ENCODE data around the gene SELENOI. TPM values are rescaled to one million over a fixed set of nuclear protein-coding genes. Genes with fewer than 3 reads are reported as not detected.

Gene SELENOI
- total and polyA plus RNA-seq, 2 of the 4 experiments (the other 2 are of a cell fraction), result 5.1 to 25.1 TPM

GRCh38 chr2:26351375-26352090 lies 5.6 kb downstream of the SELENOI start:
- H2BK15ac ChIP-seq (ENCODE audit: low read depth, low read length), result no peak overlapping the region
- no peak overlapping the region for H3K9ac ChIP-seq (ENCODE audit: low read depth, low read length)
- H3K14ac ChIP-seq (replicated peaks; ENCODE audit: low read depth, low read length), result no peak overlapping the region
- H3K4ac ChIP-seq (ENCODE audit: low read depth, low read length), result no peak overlapping the region
- ChIA-PET POLR2A (ENCODE audit: unreplicated experiment) (no interaction called here), CTCF (no interaction called here)
- peaks cover 7% of the 10 kb centered on the region for H3K4me1 ChIP-seq (ENCODE audit: control insufficient read depth, insufficient read depth, low read length)
- H3K23ac ChIP-seq (ENCODE audit: low read depth, low read length), result no peak overlapping the region
- H2BK5ac ChIP-seq (ENCODE audit: low read depth, low read length, poor library complexity, severe bottlenecking), result no peak overlapping the region
- H4K20me1 ChIP-seq (ENCODE audit: insufficient read depth, low read length), result peaks cover 24% of the 10 kb centered on the region
- no peak overlapping the region for H2AFZ ChIP-seq (replicated peaks; ENCODE audit: low read length, poor library complexity)
- no peak overlapping the region for H4K91ac ChIP-seq (ENCODE audit: insufficient read depth, low read depth, low read length)
- H2AK5ac ChIP-seq (ENCODE audit: low read depth, low read length), result no peak overlapping the region
- H4K8ac ChIP-seq (ENCODE audit: low read depth in 2 of 2, low read length in 2 of 2), result no peak overlapping the region
- WGBS, 2 experiments (ENCODE audit: extremely low coverage in 2 of 2, insufficient read length in 1 of 2), result 93% methylated on average over 6 of the region's 10 CpGs; no CpG with 5 or more reads in 1 of the 2 experiments
- H3K18ac ChIP-seq (ENCODE audit: low read depth, low read length), result no peak overlapping the region
- BruUV-seq (replicated peaks), result no TSS peak
- ATAC-seq (ENCODE audit: low read depth), result no peak
- intact Hi-C loops (cut with micrococcal nuclease), result no loop called here
- H3K27ac ChIP-seq (ENCODE audit: insufficient read depth, low read length), result no peak overlapping the region
- no peaks in the 10 kb centered on the region for H3K9me3 ChIP-seq (ENCODE audit: control insufficient read depth, insufficient read depth, low read length)
- DNase-seq, result no peak
- dilution Hi-C loops (cut with HindIII; ENCODE audit: low sequenced_read_pairs, unreplicated experiment), result no loop called here
- no peak overlapping the region for H4K5ac ChIP-seq (ENCODE audit: low read depth, low read length)
- in situ Hi-C loops (cut with MboI; ENCODE audit: low sequenced_read_pairs), result no loop called here
- no peak overlapping the region for H2AK9ac ChIP-seq (replicated peaks; ENCODE audit: low read depth, low read length, poor library complexity)
- no peak overlapping the region for H2BK20ac ChIP-seq (ENCODE audit: low read depth, low read length)
- TF ChIP-seq MXI1 (IDR thresholded peaks at IDR 0.05; ENCODE audit: borderline replicate concordance, low read depth, low read length), result no peak
- no peak for TF ChIP-seq POLR2A (IDR thresholded peaks at IDR 0.05; ENCODE audit: low read depth, low read length)
- TF ChIP-seq RAD21 (IDR thresholded peaks at IDR 0.05; ENCODE audit: low read length), result no peak
- no peak for TF ChIP-seq CTCF (conservative IDR thresholded peaks at IDR 0.05; ENCODE audit: low read depth, low read length)
- TF ChIP-seq CHD1 (IDR thresholded peaks at IDR 0.05; ENCODE audit: low read depth, low read length), result no peak
- TF ChIP-seq SMC3 (IDR thresholded peaks at IDR 0.05; ENCODE audit: low read depth, low read length), result no peak
- no peak for TF ChIP-seq NFE2L2 (IDR thresholded peaks at IDR 0.05; ENCODE audit: low read depth, low read length)
- TF ChIP-seq CEBPB (IDR thresholded peaks at IDR 0.05; ENCODE audit: low read depth, low read length), result no peak
- H3K36me3 ChIP-seq (ENCODE audit: control insufficient read depth, insufficient read depth, low read length), result no peaks in the 10 kb centered on the region
- no peak overlapping the region for H3K56ac ChIP-seq (ENCODE audit: extremely low read depth, insufficient read depth, low read length)
- peaks cover 8% of the 10 kb centered on the region for H3K9me1 ChIP-seq (ENCODE audit: insufficient read depth, low read length)
- H3K4me3 ChIP-seq (ENCODE audit: insufficient read depth, low read depth, low read length), result no peak overlapping the region
- H2BK120ac ChIP-seq (ENCODE audit: low read depth, low read length), result no peak overlapping the region
- no peak overlapping the region for H3K4me2 ChIP-seq (ENCODE audit: low read depth, low read length)
- no peaks in the 10 kb centered on the region for H3K27me3 ChIP-seq (ENCODE audit: control insufficient read depth, insufficient read depth, low read length)
- peaks cover 17 to 67% of the 10 kb centered on the region in 2 experiments for H3K79me1 ChIP-seq (ENCODE audit: low read depth in 1 of 2, low read length in 2 of 2)
